Measurements from ENCODE around the gene CDK2AP2.

DNA sequence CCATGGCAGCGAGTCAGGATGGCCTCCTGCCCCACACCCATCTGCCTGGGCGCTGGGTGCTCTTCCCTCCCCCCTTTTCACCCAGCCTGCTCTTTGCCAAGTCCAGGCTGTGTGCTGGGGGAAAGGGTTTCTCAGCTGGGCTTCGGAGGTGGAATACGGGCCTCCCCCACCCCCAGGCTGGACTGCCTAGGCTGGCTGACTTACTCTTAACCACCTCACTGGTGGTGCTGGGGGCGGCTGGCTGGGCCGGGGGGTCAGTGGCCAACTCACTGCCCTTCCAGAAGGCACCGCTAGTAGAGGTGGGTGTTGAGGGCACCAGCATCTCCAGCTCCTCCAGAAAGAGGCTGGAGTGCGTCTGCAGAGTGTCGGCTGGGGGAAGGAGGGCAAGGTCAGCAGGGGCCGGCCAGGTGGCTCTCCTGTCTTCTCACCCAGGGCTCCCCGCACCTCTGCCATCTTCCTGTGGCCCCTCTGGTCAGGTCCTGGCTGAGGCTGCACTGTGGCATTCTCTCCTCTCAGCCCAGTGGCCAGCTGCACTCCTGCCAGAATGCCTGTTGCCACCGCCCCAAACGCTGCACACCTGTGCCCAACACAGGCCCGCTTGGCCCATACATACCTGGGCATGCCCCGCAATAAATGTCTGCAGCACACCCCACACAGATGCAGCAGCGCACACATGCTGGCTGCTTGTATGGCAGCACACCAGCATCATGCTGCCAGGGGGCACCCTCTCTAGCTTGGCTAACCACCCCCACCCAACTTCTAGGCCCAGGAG lies 12.5 kb downstream of the CDK2AP2 start:
- TF ChIP-seq GATA2 (IDR thresholded peaks at IDR 0.05; ENCODE audit: low read depth, low read length) = no peak
- no peak for TF ChIP-seq GATA3 (IDR thresholded peaks at IDR 0.05; ENCODE audit: low read depth, low read length)
